ENCODE measurements around the gene EIF1AD. TPM values are rescaled to one million over a fixed set of nuclear protein-coding genes. Genes with fewer than 3 reads are reported as not detected.

The EIF1AD gene
- total RNA-seq, 2 donors from 2014 or later, result 37.4 to 40.1 TPM

DNA sequence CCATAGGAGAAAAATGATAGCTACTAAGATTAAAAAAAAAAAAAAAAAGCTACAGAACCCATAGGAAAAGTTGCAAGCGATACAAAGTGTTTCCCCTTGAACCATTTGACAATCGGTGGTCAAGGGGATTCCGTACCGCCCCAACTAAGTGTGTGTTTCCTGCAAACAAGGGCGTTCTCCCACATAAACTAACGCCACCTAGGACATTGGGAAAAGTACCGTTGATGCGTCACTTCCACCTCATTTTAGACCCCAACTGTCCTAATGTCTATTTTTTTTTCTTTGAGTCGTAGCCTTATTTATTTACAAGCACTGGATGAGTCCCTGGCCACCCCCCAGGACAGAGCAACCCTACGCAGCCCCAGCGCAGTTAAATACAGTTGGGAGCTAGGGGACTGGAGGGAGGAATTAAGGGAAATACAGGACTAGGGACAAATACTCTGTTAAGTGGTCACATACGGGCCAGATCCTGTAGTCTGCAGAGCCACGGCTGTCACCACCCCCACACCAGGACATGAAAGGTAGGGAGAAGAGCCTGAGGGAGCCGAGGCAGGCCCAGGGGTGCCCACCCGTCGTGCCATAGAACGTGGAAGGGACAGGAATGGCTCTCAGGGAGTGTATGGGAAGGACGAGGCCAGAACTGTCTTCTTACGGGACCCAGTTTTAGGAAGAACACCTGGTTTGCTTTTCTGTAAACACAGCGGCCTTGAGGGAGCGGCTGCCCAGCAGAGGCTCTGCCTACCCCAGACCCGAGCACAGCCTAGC, 19.0 kb downstream of the EIF1AD start:
- no peak overlapping the region for H3K4me3 Mint-ChIP-seq
- no peak overlapping the region for H3K27ac Mint-ChIP-seq
- WGBS, 2 experiments (ENCODE audit: insufficient coverage in 1 of 2, insufficient read length in 1 of 2), result 88% methylated on average over 17 to 22 of the region's 22 CpGs
- H3K27me3 ChIP-seq (ENCODE audit: control insufficient read depth, insufficient read depth, low read length, poor library complexity, severe bottlenecking), result no peaks in the 10 kb centered on the region
- no peak overlapping the region for H3K9ac ChIP-seq (ENCODE audit: extremely low read depth, low read length, poor library complexity, severe bottlenecking)
- H3K27me3 Mint-ChIP-seq (ENCODE audit: insufficient read depth), result no peaks in the 10 kb centered on the region
- no peaks in the 10 kb centered on the region for H3K9me3 Mint-ChIP-seq
- no peaks in the 10 kb centered on the region for H3K36me3 ChIP-seq (ENCODE audit: control insufficient read depth, insufficient read depth, low read length)
- H3K9me3 ChIP-seq (ENCODE audit: control insufficient read depth, low read length), result no peaks in the 10 kb centered on the region
- DNase-seq, result no peak
- H3K4me1 Mint-ChIP-seq, result no peaks in the 10 kb centered on the region
- no peak overlapping the region for H3K4me3 ChIP-seq (ENCODE audit: low read length)
- H3K4me1 ChIP-seq (ENCODE audit: control insufficient read depth, insufficient read depth, low read length), result no peaks in the 10 kb centered on the region
- H3K36me3 Mint-ChIP-seq (ENCODE audit: low read depth), result peaks cover 15% of the 10 kb centered on the region
- no peak overlapping the region for H3K27ac ChIP-seq (ENCODE audit: low read depth, low read length)
- TF ChIP-seq, protein P1, sequence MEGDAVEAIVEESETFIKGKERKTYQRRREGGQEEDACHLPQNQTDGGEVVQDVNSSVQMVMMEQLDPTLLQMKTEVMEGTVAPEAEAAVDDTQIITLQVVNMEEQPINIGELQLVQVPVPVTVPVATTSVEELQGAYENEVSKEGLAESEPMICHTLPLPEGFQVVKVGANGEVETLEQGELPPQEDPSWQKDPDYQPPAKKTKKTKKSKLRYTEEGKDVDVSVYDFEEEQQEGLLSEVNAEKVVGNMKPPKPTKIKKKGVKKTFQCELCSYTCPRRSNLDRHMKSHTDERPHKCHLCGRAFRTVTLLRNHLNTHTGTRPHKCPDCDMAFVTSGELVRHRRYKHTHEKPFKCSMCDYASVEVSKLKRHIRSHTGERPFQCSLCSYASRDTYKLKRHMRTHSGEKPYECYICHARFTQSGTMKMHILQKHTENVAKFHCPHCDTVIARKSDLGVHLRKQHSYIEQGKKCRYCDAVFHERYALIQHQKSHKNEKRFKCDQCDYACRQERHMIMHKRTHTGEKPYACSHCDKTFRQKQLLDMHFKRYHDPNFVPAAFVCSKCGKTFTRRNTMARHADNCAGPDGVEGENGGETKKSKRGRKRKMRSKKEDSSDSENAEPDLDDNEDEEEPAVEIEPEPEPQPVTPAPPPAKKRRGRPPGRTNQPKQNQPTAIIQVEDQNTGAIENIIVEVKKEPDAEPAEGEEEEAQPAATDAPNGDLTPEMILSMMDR (conservative IDR thresholded peaks at IDR 0.05), result no peak

DNA sequence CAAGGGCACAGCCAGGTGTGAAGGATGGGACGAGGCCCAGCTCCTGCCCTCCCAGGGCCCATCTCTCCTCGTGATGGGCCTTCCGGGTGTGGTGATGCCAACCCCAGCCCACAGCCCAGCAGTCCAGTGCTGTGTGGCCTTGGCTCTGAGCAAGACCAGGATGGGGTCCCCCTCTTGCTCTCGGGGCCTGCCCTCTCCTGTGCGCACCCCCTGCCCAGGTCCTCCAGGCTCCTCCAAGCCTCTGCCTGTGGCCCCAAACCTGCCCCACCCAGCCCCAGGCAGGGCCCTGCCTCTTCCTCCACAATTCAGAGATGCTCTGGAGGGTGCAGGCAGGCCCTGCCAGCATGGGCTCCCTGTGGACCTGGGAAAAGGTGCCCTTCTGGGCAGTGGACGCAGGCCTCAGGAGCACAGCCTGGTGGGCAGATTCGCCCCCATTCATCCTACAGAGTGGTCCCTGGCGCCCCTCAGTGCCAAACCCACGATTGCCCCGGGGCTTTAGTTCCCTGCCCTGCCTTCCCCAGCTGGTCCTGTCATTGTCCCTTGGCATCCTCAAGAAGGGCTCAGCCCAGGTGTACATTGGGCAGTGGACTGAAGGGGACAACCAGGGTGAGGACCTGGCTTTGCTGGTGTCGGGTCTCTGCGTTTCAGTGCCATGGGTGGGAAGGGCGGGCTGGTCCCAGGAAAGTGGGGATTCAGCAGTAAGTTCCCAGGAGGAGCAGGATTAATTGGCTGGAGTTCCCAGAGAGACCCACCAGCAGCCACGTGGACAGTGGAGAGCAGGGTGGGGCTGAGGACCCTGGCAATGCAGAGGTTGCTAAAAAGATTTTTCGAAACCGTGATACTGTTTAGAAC, 19.8 kb downstream of the EIF1AD start:
- H3K27me3 Mint-ChIP-seq (ENCODE audit: insufficient read depth), result no peaks in the 10 kb centered on the region
- WGBS, 2 experiments (ENCODE audit: insufficient coverage in 1 of 2, insufficient read length in 1 of 2), result 88 to 89% methylated on average over 9 to 16 of the region's 16 CpGs

DNA sequence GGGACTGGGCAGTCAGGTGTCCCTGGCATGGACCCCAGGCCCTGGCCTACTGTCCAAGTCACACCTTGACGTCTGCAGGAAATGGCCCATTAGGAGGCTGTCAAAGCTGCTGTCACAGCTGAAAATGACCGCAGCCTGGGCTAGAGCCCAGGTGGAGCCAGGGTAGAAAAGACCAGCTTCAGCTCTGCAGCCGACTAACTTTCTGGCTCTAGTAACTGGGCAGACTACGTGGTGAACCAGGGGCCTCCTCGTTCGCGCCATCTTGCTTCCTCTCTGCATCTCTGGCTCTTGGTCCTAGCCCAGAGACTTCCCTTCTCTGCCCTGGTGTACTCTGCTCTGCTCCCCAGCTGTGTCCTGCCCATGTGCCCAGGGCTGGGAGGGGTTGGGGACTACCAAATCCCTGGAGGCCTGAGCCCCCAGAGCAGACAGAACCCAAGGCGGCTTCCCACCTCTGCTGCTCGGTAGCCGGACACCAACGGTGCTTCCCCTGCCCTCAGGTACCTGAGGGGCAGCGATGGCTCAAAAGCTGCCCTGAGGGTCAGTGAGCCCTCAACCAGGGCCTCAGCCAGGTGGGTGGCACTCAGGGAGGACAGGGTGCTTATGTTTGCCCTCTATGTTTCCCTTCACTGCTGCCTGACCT, 20.7 kb downstream of the EIF1AD start:
- no peaks in the 10 kb centered on the region for H3K27me3 ChIP-seq (ENCODE audit: control insufficient read depth, insufficient read depth, low read length, poor library complexity, severe bottlenecking)
- H3K4me3 ChIP-seq (ENCODE audit: low read length), result no peak overlapping the region
- peaks cover 26% of the 10 kb centered on the region for H3K36me3 Mint-ChIP-seq (ENCODE audit: low read depth)
- no peaks in the 10 kb centered on the region for H3K36me3 ChIP-seq (ENCODE audit: control insufficient read depth, insufficient read depth, low read length)
- H3K9me3 ChIP-seq (ENCODE audit: control insufficient read depth, low read length), result no peaks in the 10 kb centered on the region
- no peaks in the 10 kb centered on the region for H3K9me3 Mint-ChIP-seq
- no peaks in the 10 kb centered on the region for H3K27me3 Mint-ChIP-seq (ENCODE audit: insufficient read depth)
- TF ChIP-seq, protein P1 (conservative IDR thresholded peaks at IDR 0.05), result no peak
- H3K4me1 ChIP-seq (ENCODE audit: control insufficient read depth, insufficient read depth, low read length), result no peaks in the 10 kb centered on the region
- H3K27ac ChIP-seq (ENCODE audit: low read depth, low read length), result no peak overlapping the region
- no peaks in the 10 kb centered on the region for H3K4me1 Mint-ChIP-seq
- 92 to 96% methylated on average over 11 to 12 of the region's 12 CpGs for WGBS, 2 experiments (ENCODE audit: insufficient coverage in 1 of 2, insufficient read length in 1 of 2)
- no peak for DNase-seq
- H3K4me3 Mint-ChIP-seq, result no peak overlapping the region
- no peak overlapping the region for H3K9ac ChIP-seq (ENCODE audit: extremely low read depth, low read length, poor library complexity, severe bottlenecking)
- no peak overlapping the region for H3K27ac Mint-ChIP-seq

More for the DNA sequence above, 19.8 kb downstream of the EIF1AD start:
- DNase-seq, result no peak
- no peaks in the 10 kb centered on the region for H3K27me3 ChIP-seq (ENCODE audit: control insufficient read depth, insufficient read depth, low read length, poor library complexity, severe bottlenecking)
- H3K4me3 ChIP-seq (ENCODE audit: low read length), result no peak overlapping the region
- H3K9me3 Mint-ChIP-seq, result no peaks in the 10 kb centered on the region
- H3K9me3 ChIP-seq (ENCODE audit: control insufficient read depth, low read length), result no peaks in the 10 kb centered on the region
- no peak overlapping the region for H3K4me3 Mint-ChIP-seq
- no peaks in the 10 kb centered on the region for H3K4me1 ChIP-seq (ENCODE audit: control insufficient read depth, insufficient read depth, low read length)
- H3K27ac Mint-ChIP-seq, result no peak overlapping the region
- H3K27ac ChIP-seq (ENCODE audit: low read depth, low read length), result no peak overlapping the region
- H3K36me3 Mint-ChIP-seq (ENCODE audit: low read depth), result peaks cover 19% of the 10 kb centered on the region
- TF ChIP-seq, protein P1 (conservative IDR thresholded peaks at IDR 0.05), result no peak
- H3K4me1 Mint-ChIP-seq, result no peaks in the 10 kb centered on the region
- H3K9ac ChIP-seq (ENCODE audit: extremely low read depth, low read length, poor library complexity, severe bottlenecking), result no peak overlapping the region
- no peaks in the 10 kb centered on the region for H3K36me3 ChIP-seq (ENCODE audit: control insufficient read depth, insufficient read depth, low read length)
